ENCODE results near the gene GPBP1.

DNA sequence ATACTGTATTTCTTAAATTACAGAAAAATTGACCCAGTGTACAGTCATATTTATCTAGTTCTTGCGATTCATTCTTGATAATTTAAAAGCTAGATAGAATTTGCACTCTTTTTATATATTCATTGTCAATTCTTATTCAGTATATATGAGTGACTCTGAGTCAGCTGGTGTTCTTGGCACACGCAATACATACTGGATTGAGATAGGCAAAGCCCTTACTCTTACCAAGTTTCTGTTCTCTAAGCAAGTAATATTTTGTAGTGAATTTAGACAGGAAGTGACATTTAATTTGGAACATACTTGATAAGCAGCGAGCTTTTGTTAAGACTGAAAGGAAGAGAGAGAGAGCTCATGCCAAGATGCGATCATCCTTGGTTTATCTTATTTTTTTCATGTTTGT, 57.7 kb downstream of the GPBP1 start:
- TF ChIP-seq, protein P1, sequence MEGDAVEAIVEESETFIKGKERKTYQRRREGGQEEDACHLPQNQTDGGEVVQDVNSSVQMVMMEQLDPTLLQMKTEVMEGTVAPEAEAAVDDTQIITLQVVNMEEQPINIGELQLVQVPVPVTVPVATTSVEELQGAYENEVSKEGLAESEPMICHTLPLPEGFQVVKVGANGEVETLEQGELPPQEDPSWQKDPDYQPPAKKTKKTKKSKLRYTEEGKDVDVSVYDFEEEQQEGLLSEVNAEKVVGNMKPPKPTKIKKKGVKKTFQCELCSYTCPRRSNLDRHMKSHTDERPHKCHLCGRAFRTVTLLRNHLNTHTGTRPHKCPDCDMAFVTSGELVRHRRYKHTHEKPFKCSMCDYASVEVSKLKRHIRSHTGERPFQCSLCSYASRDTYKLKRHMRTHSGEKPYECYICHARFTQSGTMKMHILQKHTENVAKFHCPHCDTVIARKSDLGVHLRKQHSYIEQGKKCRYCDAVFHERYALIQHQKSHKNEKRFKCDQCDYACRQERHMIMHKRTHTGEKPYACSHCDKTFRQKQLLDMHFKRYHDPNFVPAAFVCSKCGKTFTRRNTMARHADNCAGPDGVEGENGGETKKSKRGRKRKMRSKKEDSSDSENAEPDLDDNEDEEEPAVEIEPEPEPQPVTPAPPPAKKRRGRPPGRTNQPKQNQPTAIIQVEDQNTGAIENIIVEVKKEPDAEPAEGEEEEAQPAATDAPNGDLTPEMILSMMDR (conservative IDR thresholded peaks at IDR 0.05 in 1 of 2, IDR thresholded peaks at IDR 0.05 in 1 of 2; ENCODE audit: low read depth in 1 of 2, low read length in 2 of 2), result no peak
- TF ChIP-seq EZH2 (IDR thresholded peaks at IDR 0.05; ENCODE audit: low read length, missing control alignments), result no peak
